Epidermal melanocyte (primary cell): ENCODE measurements around the gene SLC17A7.

Experiments
- DNase-seq: peaks from one replicate; pipeline ENCODE4 v3.0.0; 2011; ENCODE audit warnings: low spot score; ENCODE audit not compliant: insufficient read length

SLC17A7 gene

DNA sequence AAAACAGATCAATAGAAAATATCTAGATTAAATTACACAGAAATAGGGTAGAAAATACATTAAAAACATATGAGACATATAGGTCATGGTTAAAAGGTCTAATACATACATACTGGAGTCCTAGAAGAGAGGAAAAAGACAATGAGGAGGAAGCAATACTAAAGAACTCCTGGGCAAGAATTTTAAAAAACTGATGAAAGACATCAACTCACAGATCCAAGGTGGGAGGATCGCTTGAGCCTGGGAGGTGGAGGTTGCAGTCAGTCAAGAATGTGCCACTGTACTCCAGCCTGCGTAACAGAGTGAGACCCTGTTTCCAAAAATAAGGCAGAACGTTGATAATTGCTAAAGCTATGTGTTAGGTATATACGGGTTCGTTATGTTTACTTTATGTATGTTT lies 58.7 kb downstream of the SLC17A7 start:
- no peak for DNase-seq

DNA sequence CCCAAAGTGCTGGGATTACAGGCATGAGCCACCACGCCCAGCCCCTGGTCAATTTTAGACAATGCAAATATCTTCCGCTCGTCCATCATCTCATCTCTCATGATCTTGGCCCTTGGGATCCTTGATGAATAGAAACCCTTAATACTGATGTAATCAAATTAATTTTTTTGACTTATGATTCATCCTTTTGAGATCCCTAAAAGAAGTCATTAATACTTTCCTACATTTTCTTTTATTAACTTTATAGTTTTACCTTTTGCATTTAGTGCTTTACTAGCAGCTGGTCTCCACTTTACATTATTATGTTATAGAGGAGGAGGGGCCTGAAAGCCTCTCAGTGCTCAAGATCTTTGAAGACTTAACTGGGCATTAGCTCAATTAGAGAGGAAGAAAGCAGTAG lies 60.9 kb downstream of the SLC17A7 start:
- no peak for DNase-seq
